GM12875 (cell line): ENCODE results near the gene RNF222.
"Not testable (repeated sequence)": the region's sequence is repeated elsewhere in the genome, so short reads cannot be mapped to it uniquely, and the experiment has no call there.

ENCODE experiments used
- H3K4me3 ChIP-seq: one replicate; pipeline ENCODE4 v1.5.1; 2011; ENCODE audit warnings: low read depth, low read length, control low read depth
- CTCF ChIP-seq: IDR thresholded peaks from 2 replicates; pipeline ENCODE4 v1.5.1; 2011; ENCODE audit warnings: low read depth, mild to moderate bottlenecking, control low read depth, inconsistent platforms, low read length, moderate library complexity, borderline replicate concordance; ENCODE audit not compliant: insufficient read depth

The RNF222 gene

GRCh38 chr17:8402921-8403536, 5.4 kb upstream of the RNF222 start:
- no peak overlapping the region for H3K4me3 ChIP-seq

GRCh38 chr17:8401107-8401506, 3.5 kb upstream of the RNF222 start:
- H3K4me3 ChIP-seq, result no peak overlapping the region
- no peak for TF ChIP-seq CTCF

More at GRCh38 chr17:8402921-8403536, 5.4 kb upstream of the RNF222 start:
- TF ChIP-seq CTCF, result no peak

- no peak for TF ChIP-seq CTCF
- H3K4me3 ChIP-seq, result no peak overlapping the region
Measured at GRCh38 chr17:8398980-8399379, 1.4 kb upstream of the RNF222 start.

GRCh38 chr17:8394497-8394896, 3.1 kb downstream of the RNF222 start:
- not testable (repeated sequence) for H3K4me3 ChIP-seq

- H3K4me3 ChIP-seq, result no peak overlapping the region
- no peak for TF ChIP-seq CTCF
Measured at GRCh38 chr17:8393470-8394231, 4.0 kb downstream of the RNF222 start.

- no peak overlapping the region for H3K4me3 ChIP-seq
- TF ChIP-seq CTCF, result no peak
Measured at GRCh38 chr17:8392674-8393469, 4.8 kb downstream of the RNF222 start.

- no peak overlapping the region for H3K4me3 ChIP-seq
- TF ChIP-seq CTCF, result no peak
Measured at GRCh38 chr17:8392274-8392673, 5.4 kb downstream of the RNF222 start.
